Duodenal mucosa (tissue), 2 donors: ENCODE data around the gene CP.

Experiments used
- H3K27ac ChIP-seq: one replicate; pipeline ENCODE4 v1.7.0; 2013; ENCODE audit warnings: low read depth, low read length
- H3K27me3 ChIP-seq, 2 donors: one replicate each; pipeline ENCODE4 v1.7.0; 2013; ENCODE audit warnings: low read length in 2 of 2, control low read depth in 1 of 2; ENCODE audit not compliant: insufficient read depth in 2 of 2, control insufficient read depth in 1 of 2
- H3K36me3 ChIP-seq, 2 donors: one replicate each; pipeline ENCODE4 v1.7.0; 2013; ENCODE audit warnings: low read length in 2 of 2, control low read depth in 1 of 2; ENCODE audit not compliant: insufficient read depth in 2 of 2, control insufficient read depth in 1 of 2
- H3K4me1 ChIP-seq, 2 donors: one replicate each; pipeline ENCODE4 v1.7.0; 2013; ENCODE audit warnings: low read length in 2 of 2, control low read depth in 1 of 2; ENCODE audit not compliant: insufficient read depth in 2 of 2, control insufficient read depth in 1 of 2
- H3K4me3 ChIP-seq, 2 donors: one replicate each; pipeline ENCODE4 v1.7.0; 2013; ENCODE audit warnings: low read length in 2 of 2, low read depth in 1 of 2
- H3K9ac ChIP-seq, 2 donors: one replicate each; pipeline ENCODE4 v1.7.0; 2013; ENCODE audit warnings: low read length in 2 of 2, low read depth in 1 of 2
- H3K9me3 ChIP-seq, 2 donors: one replicate each; pipeline ENCODE4 v1.7.0; 2013; ENCODE audit warnings: low read length in 2 of 2, control low read depth in 1 of 2; ENCODE audit not compliant: control insufficient read depth in 1 of 2

Gene CP

DNA sequence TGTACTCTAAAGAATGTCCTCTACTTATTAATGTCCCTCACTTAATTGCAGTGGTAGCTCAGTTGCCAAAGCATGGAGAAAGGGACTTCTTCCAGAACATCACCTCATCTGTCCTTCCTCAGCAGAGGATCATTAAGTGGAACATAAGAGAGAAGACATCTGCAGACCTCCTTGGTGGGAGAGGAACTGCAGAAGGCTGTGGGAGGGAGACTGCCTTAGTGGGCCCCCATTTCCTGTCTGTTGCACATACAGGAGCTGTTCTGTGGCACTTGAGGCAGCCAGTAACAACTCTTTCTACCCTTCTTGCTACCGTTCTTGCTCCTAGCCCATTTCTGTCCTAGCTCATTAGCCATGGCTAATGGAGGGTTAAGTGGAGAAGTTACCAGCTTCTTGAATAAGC lies 58.6 kb downstream of the CP start:
- Histone ChIP-seq H3K4me1 (no peaks in the 10 kb centered on the region), H3K9me3 (no peaks in the 10 kb centered on the region), H3K27me3 (no peaks in the 10 kb centered on the region), H3K27ac (no peak overlapping the region), H3K4me3 (no peak overlapping the region), H3K9ac (no peak overlapping the region), H3K36me3 (peaks cover 23 to 69% of the 10 kb centered on the region in 2 donors)

GRCh38 chr3:149162007-149162406 lies 59.6 kb downstream of the CP start:
- H3K4me1 ChIP-seq = no peaks in the 10 kb centered on the region
- no peak overlapping the region for H3K4me3 ChIP-seq
- no peaks in the 10 kb centered on the region for H3K27me3 ChIP-seq
- no peak overlapping the region for H3K9ac ChIP-seq
- H3K36me3 ChIP-seq = peaks cover 28 to 75% of the 10 kb centered on the region in 2 donors
- no peak overlapping the region for H3K27ac ChIP-seq
- no peaks in the 10 kb centered on the region for H3K9me3 ChIP-seq

- peaks cover 28 to 77% of the 10 kb centered on the region in 2 donors for H3K36me3 ChIP-seq
Observed at GRCh38 chr3:149160754-149161300, 60.8 kb downstream of the CP start.

DNA sequence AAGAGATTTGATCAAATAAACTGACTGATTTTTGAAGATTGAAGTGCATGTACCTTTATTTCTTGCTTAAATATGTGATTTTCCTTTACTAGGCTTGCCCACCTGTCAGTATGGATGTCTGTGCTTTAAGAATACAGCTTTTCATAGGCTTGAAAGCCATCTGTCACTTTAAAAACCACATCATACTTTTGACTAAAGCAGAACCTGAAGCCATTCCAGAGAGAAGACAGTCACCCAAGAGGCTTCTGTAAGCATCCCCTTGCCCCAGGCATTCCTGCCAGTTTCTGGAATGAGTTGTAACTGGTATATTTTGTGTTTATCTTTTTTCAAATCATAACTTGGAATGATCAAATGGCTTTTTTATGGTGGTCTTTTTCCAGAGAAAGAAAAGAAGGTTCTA lies 68.2 kb downstream of the CP start:
- no peaks in the 10 kb centered on the region for H3K4me1 ChIP-seq
- no peak overlapping the region for H3K4me3 ChIP-seq
- H3K9me3 ChIP-seq = no peaks in the 10 kb centered on the region
- no peak overlapping the region for H3K9ac ChIP-seq
- no peaks in the 10 kb centered on the region for H3K27me3 ChIP-seq
- H3K27ac ChIP-seq = no peak overlapping the region
- H3K36me3 ChIP-seq = peaks cover 25 to 56% of the 10 kb centered on the region in 2 donors

More at GRCh38 chr3:149160754-149161300, 60.8 kb downstream of the CP start:
- no peaks in the 10 kb centered on the region for H3K9me3 ChIP-seq
- H3K27me3 ChIP-seq = no peaks in the 10 kb centered on the region
- no peak overlapping the region for H3K27ac ChIP-seq
- H3K4me1 ChIP-seq = no peaks in the 10 kb centered on the region
- H3K4me3 ChIP-seq = no peak overlapping the region
- H3K9ac ChIP-seq = no peak overlapping the region

DNA sequence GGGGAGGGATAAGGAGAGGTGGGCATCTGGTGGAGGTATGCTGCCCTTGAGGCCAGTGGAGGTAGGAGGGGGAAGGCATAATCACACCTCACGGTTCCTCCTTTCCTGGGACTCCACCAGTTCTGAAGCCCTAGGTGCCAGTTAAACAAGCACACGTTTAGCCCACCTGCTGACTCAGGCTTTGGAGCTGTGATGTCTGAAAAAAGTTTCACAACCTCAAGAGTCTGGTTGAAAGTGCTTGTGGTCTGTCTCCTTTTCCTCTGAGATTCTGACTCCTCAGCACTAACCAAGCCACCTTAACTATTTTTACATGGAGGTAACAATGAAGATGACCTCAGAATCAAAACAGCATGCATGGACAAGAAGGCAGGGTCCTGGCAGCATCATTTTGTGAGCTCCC lies 69.2 kb downstream of the CP start:
- Histone ChIP-seq H3K9ac (no peak overlapping the region), H3K36me3 (peaks cover 23 to 46% of the 10 kb centered on the region in 2 donors), H3K27me3 (no peaks in the 10 kb centered on the region), H3K27ac (no peak overlapping the region), H3K4me3 (no peak overlapping the region), H3K4me1 (no peaks in the 10 kb centered on the region), H3K9me3 (no peaks in the 10 kb centered on the region)

GRCh38 chr3:149151843-149152242 lies 69.8 kb downstream of the CP start:
- Histone ChIP-seq H3K4me1 (no peaks in the 10 kb centered on the region), H3K9me3 (no peaks in the 10 kb centered on the region), H3K4me3 (no peak overlapping the region), H3K36me3 (peaks cover 20 to 47% of the 10 kb centered on the region in 2 donors), H3K27ac (no peak overlapping the region), H3K9ac (no peak overlapping the region), H3K27me3 (no peaks in the 10 kb centered on the region)

DNA sequence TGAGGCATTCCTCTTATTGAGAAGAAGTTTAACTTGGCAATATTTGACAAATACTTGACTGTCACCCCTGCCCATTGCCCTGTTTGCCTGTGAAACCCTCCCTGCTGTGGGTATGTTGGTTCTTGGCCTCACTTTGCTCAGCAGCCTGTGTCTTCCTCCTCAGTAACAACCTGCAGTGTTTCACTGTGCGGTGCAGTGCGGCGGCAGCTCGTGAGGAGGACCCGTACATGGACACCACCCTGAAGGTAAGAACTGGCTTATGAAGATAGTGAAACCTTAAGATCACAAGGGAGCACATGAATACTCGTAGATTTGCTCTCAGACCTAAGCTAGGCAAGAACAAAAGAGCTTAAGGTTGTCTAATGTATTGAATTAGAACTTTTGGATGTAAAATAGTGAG lies 71.2 kb downstream of the CP start:
- H3K4me3 ChIP-seq = no peak overlapping the region
- H3K4me1 ChIP-seq = peaks cover 0 to 5% of the 10 kb centered on the region in 2 donors
- H3K27me3 ChIP-seq = no peaks in the 10 kb centered on the region
- no peak overlapping the region for H3K9ac ChIP-seq
- no peaks in the 10 kb centered on the region for H3K9me3 ChIP-seq
- peaks cover 25 to 44% of the 10 kb centered on the region in 2 donors for H3K36me3 ChIP-seq
- H3K27ac ChIP-seq = no peak overlapping the region

DNA sequence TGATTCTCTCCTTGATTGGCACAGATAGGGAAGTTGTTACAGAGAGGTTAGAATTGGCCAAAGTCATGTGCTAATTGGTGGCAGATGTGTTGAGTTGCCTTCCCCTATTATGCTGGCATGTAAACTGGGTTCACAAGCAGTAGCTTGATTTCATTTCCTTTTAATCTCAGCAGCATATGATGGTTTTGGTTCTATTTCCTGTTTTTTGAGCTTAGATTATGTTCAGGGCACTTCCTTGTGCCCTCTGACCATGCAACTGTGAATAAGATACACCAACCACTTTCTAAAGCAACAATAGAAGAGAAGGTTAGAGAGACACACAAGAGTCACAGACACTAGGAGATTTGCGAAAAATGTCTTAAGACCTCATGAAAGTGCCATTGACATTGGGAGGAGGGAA lies 75.7 kb downstream of the CP start:
- no peak overlapping the region for H3K27ac ChIP-seq
- peaks cover 0 to 5% of the 10 kb centered on the region in 2 donors for H3K4me1 ChIP-seq
- H3K36me3 ChIP-seq = peaks cover 15 to 37% of the 10 kb centered on the region in 2 donors
- no peaks in the 10 kb centered on the region for H3K9me3 ChIP-seq
- H3K4me3 ChIP-seq = no peak overlapping the region
- no peaks in the 10 kb centered on the region for H3K27me3 ChIP-seq
- no peak overlapping the region for H3K9ac ChIP-seq

GRCh38 chr3:149145356-149145755 lies 76.3 kb downstream of the CP start:
- H3K36me3 ChIP-seq = peaks cover 13 to 32% of the 10 kb centered on the region in 2 donors
- no peak overlapping the region for H3K27ac ChIP-seq
- H3K9me3 ChIP-seq = no peaks in the 10 kb centered on the region
- H3K27me3 ChIP-seq = no peaks in the 10 kb centered on the region
- H3K9ac ChIP-seq = no peak overlapping the region
- H3K4me1 ChIP-seq = peaks cover 0 to 5% of the 10 kb centered on the region in 2 donors
- no peak overlapping the region for H3K4me3 ChIP-seq

- Histone ChIP-seq H3K9me3 (no peaks in the 10 kb centered on the region), H3K27ac (no peak overlapping the region), H3K36me3 (peaks cover 5 to 24% of the 10 kb centered on the region in 2 donors), H3K9ac (no peak overlapping the region), H3K4me1 (peaks cover 0 to 5% of the 10 kb centered on the region in 2 donors), H3K4me3 (no peak overlapping the region), H3K27me3 (no peaks in the 10 kb centered on the region)
Observed at GRCh38 chr3:149142682-149143081, 78.9 kb downstream of the CP start.

DNA sequence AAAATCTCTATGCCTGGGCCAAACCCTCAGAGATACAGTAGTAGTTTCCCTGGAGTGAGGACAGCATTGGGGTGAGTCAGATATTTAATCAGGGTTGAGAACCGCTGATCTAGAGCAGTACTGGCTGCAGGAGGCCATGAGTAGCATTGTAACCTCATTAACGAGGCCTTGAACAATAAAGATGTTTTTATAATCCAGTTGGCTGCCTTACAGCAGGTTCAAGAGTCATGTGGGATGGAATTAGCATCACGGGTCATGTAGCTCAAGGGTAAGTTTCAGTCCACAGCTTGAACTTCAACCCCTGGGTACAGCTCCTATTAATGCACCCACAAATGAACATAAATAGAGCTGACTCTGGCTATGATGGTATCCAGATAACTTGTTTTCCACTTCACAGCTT lies 87.1 kb downstream of the CP start:
- no peak overlapping the region for H3K27ac ChIP-seq
- H3K9me3 ChIP-seq = no peaks in the 10 kb centered on the region
- H3K27me3 ChIP-seq = no peaks in the 10 kb centered on the region
- H3K4me3 ChIP-seq = no peak overlapping the region
- peak overlapping the region in 1 of 2 donors; percentile 28 for H3K9ac ChIP-seq
- peaks cover 20 to 31% of the 10 kb centered on the region in 2 donors for H3K4me1 ChIP-seq
- no peaks in the 10 kb centered on the region for H3K36me3 ChIP-seq
